AG10803 (cell line): ENCODE results near the gene VSTM2L.

ENCODE experiments used
- DNase-seq: peaks from one replicate; pipeline ENCODE4 v3.0.0; 2010; ENCODE audit warnings: low read depth
- H3K4me3 ChIP-seq: 2 replicates; pipeline ENCODE4 v1.5.1; 2011; ENCODE audit warnings: mild to moderate bottlenecking, low read length, control low read depth
- TF ChIP-seq, protein P1 (sequence below): conservative IDR thresholded peaks from 2 replicates; pipeline ENCODE4 v1.5.1; 2011; ENCODE audit warnings: mild to moderate bottlenecking, low read length, control low read depth, inconsistent platforms

VSTM2L gene

GRCh38 chr20:37915800-37916570 lies 13.1 kb downstream of the VSTM2L start:
- no peak for DNase-seq

DNA sequence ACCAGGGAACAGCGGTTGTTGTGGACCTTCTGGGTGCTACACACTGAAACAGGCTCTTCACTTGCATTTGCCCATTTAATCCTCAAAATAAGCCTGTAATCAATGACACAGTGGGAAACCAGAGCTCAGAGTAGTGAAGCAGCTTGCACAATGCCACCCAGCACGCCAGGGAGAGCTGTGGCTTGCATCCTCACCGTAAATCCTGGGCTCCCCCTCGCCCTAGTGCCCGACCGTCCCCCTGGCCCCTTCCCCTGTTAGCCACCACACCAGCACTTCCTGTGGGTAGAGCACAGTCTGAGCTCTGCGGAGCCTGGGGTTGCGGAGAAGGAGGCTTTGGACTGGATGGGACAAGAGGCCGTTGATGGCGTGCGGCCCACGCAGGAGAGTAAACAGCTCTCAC lies 14.5 kb downstream of the VSTM2L start:
- DNase-seq, result no peak
- TF ChIP-seq, protein P1, sequence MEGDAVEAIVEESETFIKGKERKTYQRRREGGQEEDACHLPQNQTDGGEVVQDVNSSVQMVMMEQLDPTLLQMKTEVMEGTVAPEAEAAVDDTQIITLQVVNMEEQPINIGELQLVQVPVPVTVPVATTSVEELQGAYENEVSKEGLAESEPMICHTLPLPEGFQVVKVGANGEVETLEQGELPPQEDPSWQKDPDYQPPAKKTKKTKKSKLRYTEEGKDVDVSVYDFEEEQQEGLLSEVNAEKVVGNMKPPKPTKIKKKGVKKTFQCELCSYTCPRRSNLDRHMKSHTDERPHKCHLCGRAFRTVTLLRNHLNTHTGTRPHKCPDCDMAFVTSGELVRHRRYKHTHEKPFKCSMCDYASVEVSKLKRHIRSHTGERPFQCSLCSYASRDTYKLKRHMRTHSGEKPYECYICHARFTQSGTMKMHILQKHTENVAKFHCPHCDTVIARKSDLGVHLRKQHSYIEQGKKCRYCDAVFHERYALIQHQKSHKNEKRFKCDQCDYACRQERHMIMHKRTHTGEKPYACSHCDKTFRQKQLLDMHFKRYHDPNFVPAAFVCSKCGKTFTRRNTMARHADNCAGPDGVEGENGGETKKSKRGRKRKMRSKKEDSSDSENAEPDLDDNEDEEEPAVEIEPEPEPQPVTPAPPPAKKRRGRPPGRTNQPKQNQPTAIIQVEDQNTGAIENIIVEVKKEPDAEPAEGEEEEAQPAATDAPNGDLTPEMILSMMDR, result no peak
- no peak overlapping the region for H3K4me3 ChIP-seq

More at GRCh38 chr20:37915800-37916570, 13.1 kb downstream of the VSTM2L start:
- H3K4me3 ChIP-seq, result no peak overlapping the region
- TF ChIP-seq, protein P1, result no peak

DNA sequence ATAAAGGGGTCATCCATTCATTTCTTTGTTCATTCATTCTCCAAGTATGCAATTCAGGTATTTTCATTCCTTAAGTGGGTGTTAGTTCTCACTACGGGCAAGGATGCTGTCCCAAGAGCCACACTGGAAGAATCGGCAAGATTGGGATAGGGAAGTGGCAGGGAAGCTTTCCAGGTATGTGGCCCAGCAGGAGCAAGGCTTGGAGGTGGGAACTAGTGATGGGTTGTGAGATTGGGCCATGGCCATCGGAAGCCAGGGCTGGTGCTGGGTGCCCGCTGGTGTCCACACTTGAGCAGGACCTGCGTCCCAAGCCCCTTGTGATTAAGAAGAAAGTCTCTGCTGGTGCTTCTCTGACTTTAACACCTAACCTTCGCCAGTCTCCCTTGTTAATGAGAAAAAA lies 15.1 kb downstream of the VSTM2L start:
- H3K4me3 ChIP-seq, result no peak overlapping the region
- DNase-seq, result no peak
- TF ChIP-seq, protein P1, result no peak

- no peak for DNase-seq
- H3K4me3 ChIP-seq, result no peak overlapping the region
- TF ChIP-seq, protein P1, result no peak
Measured at GRCh38 chr20:37919389-37920040, 16.6 kb downstream of the VSTM2L start.

GRCh38 chr20:37920270-37920669 lies 17.3 kb downstream of the VSTM2L start:
- TF ChIP-seq, protein P1, result no peak
- no peak overlapping the region for H3K4me3 ChIP-seq
- DNase-seq, result no peak

GRCh38 chr20:37920679-37921322 lies 17.9 kb downstream of the VSTM2L start:
- no peak overlapping the region for H3K4me3 ChIP-seq
- TF ChIP-seq, protein P1, result no peak
- no peak for DNase-seq
